NT2/D1 (cell line): ENCODE data around the gene B3GNT9.

Source experiments
- SUZ12 ChIP-seq: IDR thresholded peaks from 2 replicates; pipeline ENCODE4 v1.6.1; 2011; ENCODE audit not compliant: insufficient read length, insufficient read depth; ENCODE audit errors: extremely low read depth
- YY1 ChIP-seq: IDR thresholded peaks from 2 replicates; pipeline ENCODE4 v1.6.1; 2011; ENCODE audit not compliant: insufficient read length, insufficient read depth

DNA sequence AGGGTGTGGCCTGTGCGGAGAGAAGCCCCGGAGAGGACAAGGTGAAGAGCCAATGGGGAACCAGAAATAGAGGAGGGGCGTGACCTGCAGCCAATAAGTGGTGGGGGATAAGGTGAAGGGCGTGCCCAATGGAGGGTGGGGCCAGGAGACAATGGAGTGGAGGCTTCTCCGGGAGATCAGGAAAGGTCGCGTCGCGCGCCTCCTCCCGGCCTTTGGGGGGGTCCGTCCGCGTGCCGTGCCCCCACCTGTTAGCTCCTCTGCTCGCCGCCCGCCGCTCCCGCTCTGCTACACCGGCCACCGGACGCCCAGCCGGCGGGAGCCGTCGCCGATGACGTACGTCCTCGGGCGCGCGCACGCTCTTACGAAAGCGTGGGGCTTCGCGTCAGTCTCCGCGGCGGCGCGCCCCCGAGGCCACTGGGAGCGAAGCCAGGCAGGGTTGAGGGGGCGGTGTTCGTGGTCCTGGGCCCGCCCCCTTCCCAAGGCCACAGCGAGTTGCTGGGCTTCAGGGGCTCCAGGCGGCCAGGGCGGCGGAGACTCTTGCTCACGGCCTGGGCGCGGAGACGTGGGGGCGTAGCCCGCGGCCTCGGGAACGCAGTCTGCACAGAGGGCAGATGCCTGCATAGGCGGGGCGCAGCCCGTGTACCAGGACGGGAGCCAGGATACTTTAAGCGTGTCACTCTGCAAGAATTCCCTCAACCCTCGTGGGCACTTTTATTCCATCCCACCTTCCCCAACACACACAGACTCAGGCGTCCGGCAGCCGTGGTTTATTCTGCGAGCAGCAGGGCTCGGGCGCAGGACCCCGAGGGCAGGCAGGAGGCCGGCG lies 33.0 kb upstream of the B3GNT9 start, which contains the start of gene MATCAP1:
- TF ChIP-seq YY1 (no peak), SUZ12 (no peak)
